Coronary artery (tissue), 2 donors: ENCODE results near the gene THSD7A.

ENCODE experiments used
- DNase-seq: peaks from one replicate; pipeline ENCODE4 v3.0.0-alpha.2; 2017; ENCODE audit warnings: low spot score
- H3K27ac ChIP-seq, 2 donors: fragments of 200-600 bp; sonication (generic); one replicate each; pipeline ENCODE4 v1.5.1; 2016 to 2019
- H3K4me3 ChIP-seq: fragments of 200-600 bp; sonication (generic); 2 replicates; pipeline ENCODE4 v1.5.1; 2016; ENCODE audit warnings: mild to moderate bottlenecking, moderate library complexity
- CTCF ChIP-seq: fragments of 200-600 bp; sonication (generic); IDR thresholded peaks from one replicate; pipeline ENCODE4 v1.5.1; 2019; ENCODE audit warnings: antibody characterized with exemption

Gene THSD7A

GRCh38 chr7:11768263-11768662 lies 63.7 kb downstream of the THSD7A start:
- Histone ChIP-seq H3K4me3 (no peak overlapping the region), H3K27ac (no peak overlapping the region)
- TF ChIP-seq CTCF = no peak
- no peak for DNase-seq

GRCh38 chr7:11767148-11767547 lies 64.8 kb downstream of the THSD7A start:
- TF ChIP-seq CTCF = no peak
- no peak overlapping the region for H3K27ac ChIP-seq
- DNase-seq = no peak
- no peak overlapping the region for H3K4me3 ChIP-seq

- no peak for TF ChIP-seq CTCF
- Histone ChIP-seq H3K4me3 (no peak overlapping the region), H3K27ac (no peak overlapping the region)
- DNase-seq = no peak
Measured at GRCh38 chr7:11760372-11760771, 71.6 kb downstream of the THSD7A start.

GRCh38 chr7:11758627-11759111 lies 73.3 kb downstream of the THSD7A start:
- no peak for DNase-seq
- no peak for TF ChIP-seq CTCF
- H3K4me3 ChIP-seq = no peak overlapping the region

GRCh38 chr7:11757153-11757552 lies 74.8 kb downstream of the THSD7A start:
- no peak for TF ChIP-seq CTCF
- DNase-seq = no peak
- no peak overlapping the region for H3K27ac ChIP-seq
- H3K4me3 ChIP-seq = no peak overlapping the region

More at GRCh38 chr7:11758627-11759111, 73.3 kb downstream of the THSD7A start:
- H3K27ac ChIP-seq = no peak overlapping the region

GRCh38 chr7:11754933-11755332 lies 77.1 kb downstream of the THSD7A start:
- H3K4me3 ChIP-seq = no peak overlapping the region
- no peak overlapping the region for H3K27ac ChIP-seq
- TF ChIP-seq CTCF = no peak
- no peak for DNase-seq

GRCh38 chr7:11754123-11754522 lies 77.9 kb downstream of the THSD7A start:
- Histone ChIP-seq H3K4me3 (no peak overlapping the region), H3K27ac (no peak overlapping the region)
- DNase-seq = no peak
- no peak for TF ChIP-seq CTCF
